Measurements from ENCODE around the gene AKAP6.

AKAP6 gene

DNA sequence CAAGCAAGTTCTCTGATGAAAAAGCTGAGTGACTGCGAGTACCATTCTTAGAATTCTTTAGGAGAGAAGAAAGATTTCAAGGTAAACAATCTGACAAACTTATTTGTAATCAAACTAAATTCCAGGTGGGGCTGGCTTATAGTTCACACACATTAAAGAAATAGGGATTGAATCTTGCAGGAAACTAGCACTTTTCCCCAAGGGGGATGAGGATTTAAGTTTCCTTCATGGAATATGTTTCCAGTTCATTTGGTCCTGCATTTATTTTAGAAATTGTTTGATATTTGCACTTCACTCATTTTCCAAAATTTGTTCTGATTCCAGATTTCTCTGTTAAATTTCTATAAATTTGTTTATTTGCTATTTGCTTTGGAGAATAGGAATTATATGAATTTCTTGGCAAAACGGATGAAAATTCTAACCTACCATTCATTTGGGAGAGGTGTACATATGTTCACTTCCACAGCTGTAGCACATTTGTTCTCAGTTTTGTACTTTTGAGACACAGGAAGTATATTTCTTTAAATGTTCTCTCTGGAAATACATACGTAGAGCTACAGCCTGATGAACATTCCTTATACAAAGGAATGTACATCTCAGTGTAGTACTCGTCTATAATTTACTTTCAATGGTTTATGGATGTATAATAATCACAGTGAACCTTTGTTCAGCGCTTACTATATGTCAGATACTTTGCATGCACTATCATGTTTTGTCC lies 145.5 kb downstream of the AKAP6 start:
- TF ChIP-seq, protein P1, sequence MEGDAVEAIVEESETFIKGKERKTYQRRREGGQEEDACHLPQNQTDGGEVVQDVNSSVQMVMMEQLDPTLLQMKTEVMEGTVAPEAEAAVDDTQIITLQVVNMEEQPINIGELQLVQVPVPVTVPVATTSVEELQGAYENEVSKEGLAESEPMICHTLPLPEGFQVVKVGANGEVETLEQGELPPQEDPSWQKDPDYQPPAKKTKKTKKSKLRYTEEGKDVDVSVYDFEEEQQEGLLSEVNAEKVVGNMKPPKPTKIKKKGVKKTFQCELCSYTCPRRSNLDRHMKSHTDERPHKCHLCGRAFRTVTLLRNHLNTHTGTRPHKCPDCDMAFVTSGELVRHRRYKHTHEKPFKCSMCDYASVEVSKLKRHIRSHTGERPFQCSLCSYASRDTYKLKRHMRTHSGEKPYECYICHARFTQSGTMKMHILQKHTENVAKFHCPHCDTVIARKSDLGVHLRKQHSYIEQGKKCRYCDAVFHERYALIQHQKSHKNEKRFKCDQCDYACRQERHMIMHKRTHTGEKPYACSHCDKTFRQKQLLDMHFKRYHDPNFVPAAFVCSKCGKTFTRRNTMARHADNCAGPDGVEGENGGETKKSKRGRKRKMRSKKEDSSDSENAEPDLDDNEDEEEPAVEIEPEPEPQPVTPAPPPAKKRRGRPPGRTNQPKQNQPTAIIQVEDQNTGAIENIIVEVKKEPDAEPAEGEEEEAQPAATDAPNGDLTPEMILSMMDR (conservative IDR thresholded peaks at IDR 0.05; ENCODE audit: low read depth, low read length): no peak

DNA sequence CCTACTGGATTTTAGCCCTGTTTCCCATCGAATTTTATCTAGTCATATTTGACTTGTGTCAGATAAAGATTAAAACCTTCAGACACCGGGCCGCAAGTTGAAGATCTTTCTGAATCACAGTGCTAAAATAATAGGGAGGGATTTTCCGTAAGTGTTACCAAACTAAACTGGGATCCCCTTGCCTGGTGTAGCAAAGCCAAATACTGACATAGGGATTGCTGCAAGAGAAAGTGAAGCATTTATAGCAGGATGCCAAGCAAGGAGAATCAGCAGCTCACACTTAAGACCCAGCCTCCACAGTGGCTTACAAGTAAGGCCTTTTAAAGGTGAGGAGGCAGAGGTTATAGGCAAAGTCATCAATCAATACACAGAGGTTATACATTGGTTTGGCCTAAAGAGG lies 147.4 kb downstream of the AKAP6 start:
- no peak overlapping the region for H3K4me3 ChIP-seq (ENCODE audit: low read depth, low read length)
- TF ChIP-seq, protein P1 (conservative IDR thresholded peaks at IDR 0.05; ENCODE audit: low read depth, low read length): no peak
- DNase-seq (ENCODE audit: low read depth): no peak

More for the DNA sequence above, 145.5 kb downstream of the AKAP6 start:
- DNase-seq (ENCODE audit: low read depth): no peak
- H3K4me3 ChIP-seq (ENCODE audit: low read depth, low read length): no peak overlapping the region

DNA sequence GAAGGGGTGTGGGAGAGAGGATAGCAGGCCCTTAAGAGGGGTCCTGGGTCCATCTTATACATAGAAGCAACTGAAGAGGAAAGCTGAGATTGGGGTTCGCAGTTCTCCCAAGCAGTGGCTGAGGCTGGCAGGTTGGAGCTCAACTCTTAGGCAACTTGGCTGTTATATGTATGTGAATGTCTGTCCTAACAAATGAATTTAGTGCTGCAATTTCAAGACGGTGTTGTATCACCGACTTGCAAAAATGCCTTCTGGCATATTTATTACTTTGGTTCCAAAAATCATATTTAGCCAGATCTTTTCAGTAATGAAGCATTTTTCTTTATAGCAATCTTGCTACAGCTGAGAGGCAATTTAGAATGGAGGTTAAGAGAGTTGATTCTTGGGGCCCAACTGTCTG lies 148.3 kb downstream of the AKAP6 start:
- DNase-seq (ENCODE audit: low read depth): no peak

DNA sequence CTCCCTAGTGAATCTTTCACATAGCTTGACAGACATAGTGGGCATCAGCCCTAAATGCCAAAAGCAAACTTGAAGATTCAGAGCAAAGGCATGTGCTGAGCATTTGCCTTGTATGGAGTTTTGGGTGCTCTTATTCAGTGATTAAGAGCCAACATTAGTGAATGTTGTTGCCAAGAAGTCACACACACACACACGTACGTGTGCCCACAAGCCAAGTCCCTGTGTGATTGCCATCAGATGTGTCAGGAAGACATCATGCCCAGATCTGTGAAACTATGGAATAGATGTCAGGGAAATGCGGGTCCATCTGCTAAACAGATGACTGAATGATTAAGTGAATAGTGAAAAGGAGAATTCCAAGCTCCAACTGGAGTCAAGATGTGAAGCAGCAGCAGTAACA lies 149.0 kb downstream of the AKAP6 start:
- H3K4me3 ChIP-seq (ENCODE audit: low read depth, low read length): no peak overlapping the region
- DNase-seq (ENCODE audit: low read depth): no peak
- TF ChIP-seq, protein P1 (conservative IDR thresholded peaks at IDR 0.05; ENCODE audit: low read depth, low read length): no peak

More for the DNA sequence above, 148.3 kb downstream of the AKAP6 start:
- TF ChIP-seq, protein P1 (conservative IDR thresholded peaks at IDR 0.05; ENCODE audit: low read depth, low read length): no peak
- H3K4me3 ChIP-seq (ENCODE audit: low read depth, low read length): no peak overlapping the region

DNA sequence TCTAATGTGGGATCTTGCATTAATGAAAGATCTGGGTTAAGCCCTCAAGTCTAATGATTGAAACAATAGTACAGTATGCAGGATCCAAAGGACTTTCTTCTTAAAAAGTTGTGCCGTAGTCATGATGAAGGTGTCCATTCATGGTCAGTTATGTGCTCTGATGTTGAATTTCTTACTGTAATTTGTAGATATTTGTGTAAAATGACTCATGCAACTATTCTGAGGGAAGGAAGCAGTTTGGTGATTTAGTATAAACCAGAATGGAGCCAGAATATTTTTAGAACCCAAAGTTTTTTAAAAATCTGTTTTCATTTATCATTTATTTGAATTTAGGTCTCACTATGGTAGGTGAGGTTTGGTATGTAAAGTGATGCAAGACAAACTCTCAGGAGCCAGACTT lies 151.2 kb downstream of the AKAP6 start:
- no peak overlapping the region for H3K4me3 ChIP-seq (ENCODE audit: low read depth, low read length)
- TF ChIP-seq, protein P1 (conservative IDR thresholded peaks at IDR 0.05; ENCODE audit: low read depth, low read length): no peak
- peak; percentile 39 for DNase-seq (ENCODE audit: low read depth)

DNA sequence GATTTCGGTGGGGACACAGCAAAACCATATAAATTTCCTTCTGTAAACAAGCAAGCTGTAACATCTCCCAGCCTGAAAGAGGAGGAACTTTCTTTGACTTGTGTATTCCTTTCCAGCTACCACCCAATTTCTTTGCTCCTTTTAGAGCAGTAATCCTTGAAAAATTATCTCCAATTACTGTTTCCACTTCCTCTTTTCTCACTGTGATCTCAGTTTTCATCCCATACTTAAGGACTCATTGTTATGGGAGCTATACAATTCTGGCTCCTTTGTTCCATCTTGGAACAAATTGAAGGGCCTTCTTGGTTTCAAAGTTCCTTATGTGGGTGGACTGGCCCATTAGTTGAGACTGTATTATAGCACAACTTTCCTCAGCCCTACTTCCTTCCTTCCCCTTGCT lies 152.6 kb downstream of the AKAP6 start:
- DNase-seq (ENCODE audit: low read depth): no peak
- no peak overlapping the region for H3K4me3 ChIP-seq (ENCODE audit: low read depth, low read length)
- TF ChIP-seq, protein P1 (conservative IDR thresholded peaks at IDR 0.05; ENCODE audit: low read depth, low read length): no peak

DNA sequence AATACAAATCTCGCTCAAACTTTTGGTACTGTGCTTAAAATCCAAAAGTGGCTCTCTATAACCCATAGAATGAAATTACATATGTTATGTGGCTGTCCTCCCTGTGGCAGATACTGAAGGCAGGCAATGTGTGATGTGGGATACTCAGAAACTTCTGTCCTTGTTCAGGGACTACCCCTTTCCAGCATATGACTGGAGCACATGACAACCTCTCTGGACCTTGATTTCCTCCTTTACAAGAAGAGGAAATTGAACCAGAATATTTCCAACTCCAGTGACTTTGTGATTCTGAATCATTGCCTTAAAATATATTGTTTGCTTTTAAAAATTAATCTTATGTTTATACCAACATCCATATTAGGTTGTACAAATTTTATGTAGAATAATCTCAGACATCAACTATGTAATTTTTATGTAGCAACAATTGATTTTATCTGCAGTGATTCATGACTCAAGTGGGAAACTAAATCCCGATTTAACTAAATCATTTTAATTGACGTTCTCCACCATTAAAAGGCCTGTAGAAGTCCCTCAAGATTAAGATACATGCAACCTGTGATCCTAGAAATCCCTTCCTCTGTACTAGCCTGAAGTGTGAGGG lies 162.4 kb downstream of the AKAP6 start:
- H3K4me3 ChIP-seq (ENCODE audit: low read depth, low read length): no peak overlapping the region
- DNase-seq (ENCODE audit: low read depth): no peak
- TF ChIP-seq, protein P1 (conservative IDR thresholded peaks at IDR 0.05; ENCODE audit: low read depth, low read length): no peak

Data from choroid plexus epithelial cell (primary cell).